Fibroblast of the aortic adventitia (primary cell): ENCODE data around the gene SMTNL2. TPM values are rescaled to one million over a fixed set of nuclear protein-coding genes. Genes with fewer than 3 reads are reported as not detected.

ENCODE experiments used
- DNase-seq: peaks from one replicate; pipeline ENCODE4 v3.0.0-alpha.2; 2010; ENCODE audit warnings: low read depth
- H3K4me3 ChIP-seq: 2 replicates; pipeline ENCODE4 v1.5.1; 2011; ENCODE audit warnings: low read depth, mild to moderate bottlenecking, control low read depth, low read length, moderate library complexity
- CTCF ChIP-seq: IDR thresholded peaks from 2 replicates; pipeline ENCODE4 v1.5.1; 2011; ENCODE audit warnings: mild to moderate bottlenecking, low read length, control low read depth, inconsistent platforms; ENCODE audit not compliant: insufficient read depth
- total RNA-seq: library from RNA; depleted of rRNA; stranded (reverse); fragments of >200 nt; gene quantifications from 2 replicates; pipeline ENCODE4 v1.2.3, GENCODE V29; 2012; ENCODE audit warnings: low replicate concordance

Gene SMTNL2
- total RNA-seq, 1 donor, result not detected

DNA sequence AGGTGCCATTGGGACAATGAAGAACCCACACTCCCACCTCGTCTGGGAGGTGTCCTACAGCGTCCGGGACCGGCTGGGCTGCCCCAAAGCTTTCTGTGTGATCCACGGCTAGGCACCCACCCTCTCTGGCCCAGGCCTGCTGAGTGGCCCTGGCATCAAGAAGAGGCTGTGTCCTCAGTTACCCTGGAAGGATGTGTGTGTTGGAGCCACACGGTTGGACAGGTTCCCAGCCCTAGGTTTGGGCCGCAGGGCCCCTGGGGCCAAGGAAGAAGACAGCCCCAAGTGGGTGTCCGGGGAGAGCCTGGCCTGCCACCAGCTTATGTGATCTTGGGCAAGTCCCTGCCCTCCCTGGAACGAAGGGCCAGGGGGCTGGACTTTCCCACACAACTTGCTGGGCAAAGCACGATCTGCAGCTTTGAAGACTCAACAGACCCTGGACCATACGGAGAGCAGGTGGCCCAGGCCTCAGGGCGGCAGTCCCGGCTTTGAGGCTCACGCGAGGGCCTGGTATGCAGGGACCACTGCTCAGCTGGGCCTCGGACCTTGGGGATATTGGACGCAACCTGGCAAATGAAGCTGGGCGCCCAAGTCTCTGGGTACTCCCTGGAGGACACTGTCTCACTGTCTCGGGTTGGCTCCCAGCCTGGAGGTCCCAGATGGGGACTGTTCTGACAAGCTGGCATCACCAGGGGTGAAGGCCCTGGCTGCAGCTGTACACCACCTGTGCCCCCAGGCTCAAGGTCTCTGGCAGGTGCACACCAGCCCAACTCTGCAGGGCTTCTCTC is 46.7 kb upstream of the SMTNL2 start:
- H3K4me3 ChIP-seq, result no peak overlapping the region
- no peak for DNase-seq
- no peak for TF ChIP-seq CTCF

- no peak for TF ChIP-seq CTCF
- no peak overlapping the region for H3K4me3 ChIP-seq
- no peak for DNase-seq
Observed at GRCh38 chr17:4538236-4539002, 45.9 kb upstream of the SMTNL2 start.

DNA sequence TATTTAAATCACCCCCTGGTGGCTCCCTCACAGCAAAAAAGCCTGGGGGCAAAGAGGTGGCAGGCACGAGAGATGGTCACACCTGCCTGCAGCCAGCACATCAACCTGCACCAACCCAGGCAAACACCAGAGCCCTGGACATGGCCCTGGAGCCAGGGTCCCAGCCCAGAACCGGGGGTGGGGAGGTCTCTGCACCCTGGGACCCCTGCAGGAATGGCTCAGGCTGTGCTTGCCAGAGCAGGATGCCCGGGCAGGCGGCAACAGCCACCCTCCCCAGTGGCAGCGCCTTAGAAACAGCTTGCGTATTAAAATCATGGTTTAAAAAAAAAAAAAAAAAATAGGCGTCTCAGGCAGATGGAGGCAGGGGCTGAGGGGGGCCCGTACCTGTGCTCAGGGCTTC is 45.3 kb upstream of the SMTNL2 start:
- no peak for TF ChIP-seq CTCF
- DNase-seq, result no peak
- H3K4me3 ChIP-seq, result no peak overlapping the region

- no peak for DNase-seq
- no peak for TF ChIP-seq CTCF
- H3K4me3 ChIP-seq, result no peak overlapping the region
Observed at GRCh38 chr17:4539576-4540223, 44.6 kb upstream of the SMTNL2 start.

DNA sequence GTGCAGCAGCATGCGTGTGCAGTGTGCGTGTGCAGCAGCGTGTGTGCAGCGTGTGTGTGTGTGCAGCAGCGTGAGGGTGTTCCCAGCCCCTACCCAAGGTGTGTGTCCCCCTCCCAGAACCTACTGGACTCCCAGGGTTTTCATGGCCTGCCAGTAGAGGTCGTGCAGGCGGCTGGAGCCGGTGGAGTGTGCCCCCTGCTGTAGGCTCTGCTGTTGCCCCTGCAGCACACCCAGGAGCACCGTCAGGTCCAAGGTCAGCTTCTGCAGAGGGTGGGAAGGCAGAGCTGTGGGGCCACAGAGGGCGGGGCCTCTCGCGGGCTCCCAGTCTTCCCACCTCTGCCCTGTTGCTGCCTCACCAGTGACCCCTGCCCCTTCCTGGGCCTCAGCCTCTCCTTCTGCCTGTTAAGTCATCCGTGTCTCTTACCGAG is 44.1 kb upstream of the SMTNL2 start:
- no peak for DNase-seq
- TF ChIP-seq CTCF, result no peak
- H3K4me3 ChIP-seq, result no peak overlapping the region

- no peak for DNase-seq
- no peak overlapping the region for H3K4me3 ChIP-seq
- TF ChIP-seq CTCF, result no peak
Observed at GRCh38 chr17:4540687-4541327, 43.5 kb upstream of the SMTNL2 start.
